ENCODE data around the gene FAM98A. TPM values are rescaled to one million over a fixed set of nuclear protein-coding genes. Genes with fewer than 3 reads are reported as not detected.

FAM98A gene
- polyA plus RNA-seq, 2 of the 4 experiments (the other 2 are of a cell fraction), result 83.4 to 97.2 TPM

- CTCF ChIA-PET, result interaction anchor here (0.6 to 3.6 kb wide), 33 partner anchors 9 to 1069 kb away, joined by 3 to 20 read pairs (median 4); partner anchors contain the start of genes FAM98A and RASGRP3
- ATAC-seq (peak in 1 of 2 experiments; percentile 62; a peak in 3 of 6 replicates), FAIRE-seq (peak; percentile 88), DNase-seq (ENCODE audit: low read depth in 1 of 2, low spot score in 1 of 2) (peak in 1 of 2 experiments; percentile 46)
- Histone ChIP-seq H3K4me3 (no peak overlapping the region), H3K4me1 (no peaks in the 10 kb centered on the region), H3K27ac (no peak overlapping the region), H3K9me3 (no peaks in the 10 kb centered on the region), H3K4me2 (no peak overlapping the region)
- no peak for TF ChIP-seq ESRRA (IDR thresholded peaks at IDR 0.05; ENCODE audit: borderline replicate concordance, low read length)
- no peak for TF ChIP-seq ZNF302 (CRISPR knock-in tag; IDR thresholded peaks at IDR 0.05)
- TF ChIP-seq RARB (CRISPR knock-in tag; IDR thresholded peaks at IDR 0.05), result no peak
- no peak for TF ChIP-seq RCOR1 (IDR thresholded peaks at IDR 0.05; ENCODE audit: low read depth, low read length)
- peak; percentile 91 for TF ChIP-seq SMC3 (IDR thresholded peaks at IDR 0.05)
- TF ChIP-seq FOSL2 (IDR thresholded peaks at IDR 0.05), result no peak
- no peak for TF ChIP-seq FOSL2 (CRISPR knock-in tag; IDR thresholded peaks at IDR 0.05)
- TF ChIP-seq CHD2 (IDR thresholded peaks at IDR 0.05; ENCODE audit: low read length, partially characterized antibody), result no peak
- no peak for TF ChIP-seq PHF8 (IDR thresholded peaks at IDR 0.05; ENCODE audit: borderline replicate concordance, low read depth)
- no peak for TF ChIP-seq CBX8 (IDR thresholded peaks at IDR 0.05)
- TF ChIP-seq CTCF (IDR thresholded peaks at IDR 0.05), result peak; percentile 99
- TF ChIP-seq BHLHE40 (IDR thresholded peaks at IDR 0.05; ENCODE audit: low read depth, low read length), result no peak
- no peak for TF ChIP-seq EP300 (IDR thresholded peaks at IDR 0.05)
- no peak for TF ChIP-seq RNF2 (IDR thresholded peaks at IDR 0.05; ENCODE audit: borderline replicate concordance, low read depth)
- no peak for TF ChIP-seq TP53 (CRISPR knock-in tag; IDR thresholded peaks at IDR 0.05)
- TF ChIP-seq POLR2A (IDR thresholded peaks at IDR 0.05; ENCODE audit: low read length), result no peak
- TF ChIP-seq NPAS2 (CRISPR knock-in tag; IDR thresholded peaks at IDR 0.05; ENCODE audit: borderline replicate concordance), result no peak
- TF ChIP-seq RAD21 (conservative IDR thresholded peaks at IDR 0.05 in 1 of 2, IDR thresholded peaks at IDR 0.05 in 1 of 2), result peak; percentile 93 to 96
- TF ChIP-seq CHD4 (IDR thresholded peaks at IDR 0.05; ENCODE audit: borderline replicate concordance), result no peak
- no peak for TF ChIP-seq GATA3 (IDR thresholded peaks at IDR 0.05; ENCODE audit: borderline replicate concordance)
- no peak for TF ChIP-seq HOXB13 (CRISPR knock-in tag; IDR thresholded peaks at IDR 0.05; ENCODE audit: low read depth)
- TF ChIP-seq ZFP36 (IDR thresholded peaks at IDR 0.05; ENCODE audit: borderline replicate concordance, partially characterized antibody), result no peak
- TF ChIP-seq CBX2 (IDR thresholded peaks at IDR 0.05; ENCODE audit: borderline replicate concordance, low read depth), result no peak
- no peak for TF ChIP-seq FOSB (CRISPR knock-in tag; IDR thresholded peaks at IDR 0.05)
- no peak for TF ChIP-seq REST (IDR thresholded peaks at IDR 0.05)
- TF ChIP-seq HEYL (CRISPR knock-in tag; IDR thresholded peaks at IDR 0.05), result no peak
- POLR2A ChIA-PET, result no interaction called here
- 27% methylated on average over 2 of the region's 2 CpGs for WGBS (ENCODE audit: missing lambda C conversion rate)
These were observed 15.7 kb downstream of the FAM98A start for GRCh38 chr2:33583194-33583938.

All from A549 (cell line).